ENCODE measurements around the gene KCND1.

Gene KCND1

GRCh38 chrX:48923771-48924170 lies 47.9 kb downstream of the KCND1 start:
- Mint-ChIP-seq H3K27me3 (ENCODE audit: low read depth, poor library complexity) (peaks cover 3% of the 10 kb centered on the region), H3K36me3 (ENCODE audit: low read depth) (peaks cover 36% of the 10 kb centered on the region), H3K27ac (no peak overlapping the region), H3K9me3 (peaks cover 38% of the 10 kb centered on the region), H3K4me1 (peaks cover 23% of the 10 kb centered on the region), H3K4me3 (no peak overlapping the region)
- DNase-seq, result no peak
- TF ChIP-seq CTCF (IDR thresholded peaks at IDR 0.05), result no peak

- Mint-ChIP-seq H3K9me3 (peaks cover 44% of the 10 kb centered on the region), H3K36me3 (ENCODE audit: low read depth) (peaks cover 16% of the 10 kb centered on the region), H3K27ac (no peak overlapping the region), H3K27me3 (ENCODE audit: low read depth, poor library complexity) (peaks cover 5% of the 10 kb centered on the region), H3K4me3 (peak overlapping the region; percentile 31), H3K4me1 (peaks cover 33% of the 10 kb centered on the region)
- TF ChIP-seq CTCF (IDR thresholded peaks at IDR 0.05), result no peak
- no peak for DNase-seq
These were observed 50.9 kb downstream of the KCND1 start for GRCh38 chrX:48920718-48921104.

- Mint-ChIP-seq H3K4me1 (peaks cover 33% of the 10 kb centered on the region), H3K27ac (no peak overlapping the region), H3K9me3 (peaks cover 38% of the 10 kb centered on the region), H3K27me3 (ENCODE audit: low read depth, poor library complexity) (peaks cover 5% of the 10 kb centered on the region), H3K4me3 (peak overlapping the region; percentile 91), H3K36me3 (ENCODE audit: low read depth) (peaks cover 10% of the 10 kb centered on the region)
- no peak for DNase-seq
- no peak for TF ChIP-seq CTCF (IDR thresholded peaks at IDR 0.05)
These were observed 51.5 kb downstream of the KCND1 start for GRCh38 chrX:48919947-48920717.

GRCh38 chrX:48919360-48919841 lies 52.2 kb downstream of the KCND1 start:
- peak overlapping the region; percentile 91 for H3K27ac Mint-ChIP-seq
- H3K36me3 Mint-ChIP-seq (ENCODE audit: low read depth), result peaks cover 6% of the 10 kb centered on the region
- H3K9me3 Mint-ChIP-seq, result peaks cover 41% of the 10 kb centered on the region
- DNase-seq, result no peak
- peaks cover 33% of the 10 kb centered on the region for H3K4me1 Mint-ChIP-seq
- no peak for TF ChIP-seq CTCF (IDR thresholded peaks at IDR 0.05)
- H3K27me3 Mint-ChIP-seq (ENCODE audit: low read depth, poor library complexity), result peaks cover 5% of the 10 kb centered on the region
- H3K4me3 Mint-ChIP-seq, result peak overlapping the region; percentile 91

GRCh38 chrX:48918643-48919340 lies 52.9 kb downstream of the KCND1 start, which contains the start of gene PIM2:
Gene PIM2 (minus strand): TSS chrX:48919024. CDS start chrX:48918834, 190 bp downstream.
- peak within 1 kb of the TSS; percentile 91 for H3K27ac Mint-ChIP-seq
- H3K4me3 Mint-ChIP-seq, result peak within 1 kb of the TSS; percentile 91
- H3K27me3 Mint-ChIP-seq (ENCODE audit: low read depth, poor library complexity), result peaks cover 5% of the 10 kb centered on the region
- H3K4me1 Mint-ChIP-seq, result peaks cover 33% of the 10 kb centered on the region
- H3K36me3 Mint-ChIP-seq (ENCODE audit: low read depth), result peaks cover 3% of the 10 kb centered on the region
- TF ChIP-seq CTCF (IDR thresholded peaks at IDR 0.05), result no peak
- H3K9me3 Mint-ChIP-seq, result peaks cover 41% of the 10 kb centered on the region
- peak; percentile 92 for DNase-seq

Measured in nephron progenitor cell (in vitro differentiated cells).